HepG2 (cell line): ENCODE measurements around the gene MFRP. TPM values are rescaled to one million over a fixed set of nuclear protein-coding genes. Genes with fewer than 3 reads are reported as not detected.

Source experiments
- ATF7-NPFF ChIP-seq: sonication (generic); formaldehyde crosslinking; IDR thresholded peaks from 2 replicates; pipeline ENCODE4 v1.8.1; 2023; ENCODE audit warnings: mild to moderate bottlenecking, low read depth, missing genetic modification reagents, moderate library complexity
- CHCHD3 ChIP-seq: sonication (generic); formaldehyde crosslinking; IDR thresholded peaks from 2 replicates; pipeline ENCODE4 v1.8.0; 2022; ENCODE audit warnings: mild to moderate bottlenecking, missing genetic modification reagents, moderate library complexity
- KDM5A ChIP-seq: fragments of 200-600 bp; sonication (generic); IDR thresholded peaks from 2 replicates; pipeline ENCODE4 v1.7.0; 2018; ENCODE audit warnings: antibody characterized with exemption, mild to moderate bottlenecking, low read length, borderline replicate concordance
- MED13 ChIP-seq: sonication (generic); formaldehyde crosslinking; IDR thresholded peaks from 2 replicates; pipeline ENCODE4 v1.5.0; 2020; ENCODE audit warnings: missing genetic modification reagents
- MYPOP ChIP-seq: sonication (generic); formaldehyde crosslinking; IDR thresholded peaks from 2 replicates; pipeline ENCODE4 v1.8.1; 2023; ENCODE audit warnings: mild to moderate bottlenecking, moderate library complexity, missing genetic modification reagents
- PRDM15 ChIP-seq: sonication (generic); formaldehyde crosslinking; IDR thresholded peaks from 2 replicates; pipeline ENCODE4 v1.4.0; 2020; ENCODE audit warnings: missing genetic modification reagents
- SP2 ChIP-seq: sonication (generic); formaldehyde crosslinking; IDR thresholded peaks from 2 replicates; pipeline ENCODE4 v1.5.1; 2020; ENCODE audit warnings: mild to moderate bottlenecking, missing genetic modification reagents
- SP4 ChIP-seq: sonication (generic); formaldehyde crosslinking; IDR thresholded peaks from 2 replicates; pipeline ENCODE4 v1.8.1; 2023; ENCODE audit warnings: mild to moderate bottlenecking, missing genetic modification reagents
- STAG1 ChIP-seq: sonication (generic); formaldehyde crosslinking; IDR thresholded peaks from 2 replicates; pipeline ENCODE4 v1.4.0; 2020; ENCODE audit warnings: missing genetic modification reagents
- TGIF2 ChIP-seq: IDR thresholded peaks from 2 replicates; pipeline ENCODE4 v1.6.1; 2016; ENCODE audit warnings: control low read depth, missing compliant biosample characterization
- THAP11 ChIP-seq: IDR thresholded peaks from 2 replicates; pipeline ENCODE4 v1.6.1; 2016; ENCODE audit warnings: missing biosample characterization, missing genetic modification reagents
- ZMYM4 ChIP-seq: sonication (generic); formaldehyde crosslinking; IDR thresholded peaks from 2 replicates; pipeline ENCODE4 v1.8.1; 2023; ENCODE audit warnings: mild to moderate bottlenecking, missing genetic modification reagents
- ZNF17 ChIP-seq: sonication (generic); formaldehyde crosslinking; IDR thresholded peaks from 2 replicates; pipeline ENCODE4 v1.5.0; 2020; ENCODE audit warnings: mild to moderate bottlenecking, missing genetic modification reagents
- ZNF235 ChIP-seq: sonication (generic); formaldehyde crosslinking; IDR thresholded peaks from 2 replicates; pipeline ENCODE4 v1.8.1; 2023; ENCODE audit warnings: mild to moderate bottlenecking, missing genetic modification reagents, borderline replicate concordance
- ZNF256 ChIP-seq: sonication (generic); formaldehyde crosslinking; conservative IDR thresholded peaks from 2 replicates; pipeline ENCODE4 v1.4.0; 2020; ENCODE audit warnings: missing genetic modification reagents
- ZNF3 ChIP-seq: IDR thresholded peaks from 2 replicates; pipeline ENCODE4 v1.7.0; 2017; ENCODE audit warnings: inconsistent platforms
- ZNF512B ChIP-seq: sonication (generic); formaldehyde crosslinking; IDR thresholded peaks from 2 replicates; pipeline ENCODE4 v1.5.1; 2020; ENCODE audit warnings: missing genetic modification reagents, mild to moderate bottlenecking, borderline replicate concordance
- ZNF543 ChIP-seq: sonication (generic); formaldehyde crosslinking; IDR thresholded peaks from 2 replicates; pipeline ENCODE4 v1.4.0; 2020; ENCODE audit warnings: mild to moderate bottlenecking, missing genetic modification reagents
- ZNF598 ChIP-seq: sonication (generic); formaldehyde crosslinking; IDR thresholded peaks from 2 replicates; pipeline ENCODE4 v1.5.1; 2020; ENCODE audit warnings: mild to moderate bottlenecking, missing genetic modification reagents, borderline replicate concordance
- ZNF777 ChIP-seq: sonication (generic); formaldehyde crosslinking; IDR thresholded peaks from 2 replicates; pipeline ENCODE4 v1.4.0; 2020; ENCODE audit warnings: missing genetic modification reagents
- ZNF780A ChIP-seq: sonication (generic); formaldehyde crosslinking; IDR thresholded peaks from 2 replicates; pipeline ENCODE4 v1.8.0; 2022; ENCODE audit warnings: mild to moderate bottlenecking, missing genetic modification reagents, moderate library complexity
- ZSCAN31 ChIP-seq: sonication (generic); formaldehyde crosslinking; IDR thresholded peaks from 2 replicates; pipeline ENCODE4 v1.5.0; 2020; ENCODE audit warnings: low read depth, mild to moderate bottlenecking, missing genetic modification reagents
- polyA plus RNA-seq, 8 experiments: library from polyadenylated mRNA; depleted of rRNA in 3 of 8; stranded (reverse) in 7 of 8; unstranded in 1 of 8; fragments of >200 nt; fragmentation: Illumina TruSeq in 4 of 8; extraction: Trizol in 4 of 8; gene quantifications; 2 replicates each; pipeline versions ENCODE4 v1.2.1 to v1.2.3, GENCODE V29; 2011 to 2016; ENCODE audit warnings: low read depth in 4 of 8, missing spikeins in 1 of 8, mixed read lengths in 1 of 8; ENCODE audit not compliant: insufficient read depth in 1 of 8
- total RNA-seq, 5 experiments: library from RNA; depleted of rRNA; stranded (reverse); fragments of >200 nt; fragmentation: Illumina TruSeq; extraction: Trizol; gene quantifications; 2 replicates each; pipeline ENCODE4 v1.2.3, GENCODE V29; 2016; ENCODE audit warnings: low read depth in 1 of 5

The MFRP gene
- total and polyA plus RNA-seq, 2 of the 13 experiments (the other 11 are each of a cell fraction or from before 2014, with no cell fraction given), result not detected

GRCh38 chr11:119339589-119340334 lies 6.7 kb downstream of the MFRP start (continued):
- TF ChIP-seq ZNF512B (CRISPR knock-in tag) (no peak), ZNF17 (CRISPR knock-in tag) (no peak), TGIF2 (CRISPR knock-in tag) (no peak), PRDM15 (CRISPR knock-in tag) (0 out of 2 replicates have a peak, but pooled peaks have one; percentile 26), ZNF256 (CRISPR knock-in tag) (no peak), THAP11 (CRISPR knock-in tag) (peak; percentile 36; the same call in 1 of the 2 replicates), ZNF235 (CRISPR knock-in tag) (no peak), SP4 (CRISPR knock-in tag) (no peak), ZNF780A (CRISPR knock-in tag) (no peak), ZNF3 (CRISPR knock-in tag) (no peak), ZNF543 (CRISPR knock-in tag) (no peak), ATF7-NPFF (CRISPR knock-in tag) (no peak), ZSCAN31 (CRISPR knock-in tag) (0 out of 2 replicates have a peak, but pooled peaks have one; percentile 43), SP2 (CRISPR knock-in tag) (peak; percentile 45; the same call in 1 of the 2 replicates), ZNF777 (peak; percentile 97), ZMYM4 (no peak), MED13 (CRISPR knock-in tag) (no peak), MYPOP (CRISPR knock-in tag) (no peak), CHCHD3 (CRISPR knock-in tag) (no peak), ZNF598 (CRISPR knock-in tag) (no peak), KDM5A (no peak), STAG1 (CRISPR knock-in tag) (peak; percentile 43)
